Upper lobe of right lung (tissue), 1 donor: ENCODE data around the gene SIX1. TPM values are rescaled to one million over a fixed set of nuclear protein-coding genes. Genes with fewer than 3 reads are reported as not detected.

ENCODE experiments used
- ATAC-seq: fragments of 200-7000 bp; cut with Tn5 transposase; one replicate; pipeline ENCODE4 v1.9.1; 2020; ENCODE audit warnings: mild to moderate bottlenecking, moderate library complexity
- DNase-seq: peaks from one replicate; pipeline ENCODE4 v3.0.0-alpha.2; 2020
- H3K27ac ChIP-seq: fragments of 200-600 bp; one replicate; pipeline ENCODE4 v1.8.0; 2022
- H3K27me3 ChIP-seq: fragments of 200-600 bp; one replicate; pipeline ENCODE4 v1.8.0; 2022; ENCODE audit warnings: mild to moderate bottlenecking
- H3K36me3 ChIP-seq: fragments of 200-600 bp; one replicate; pipeline ENCODE4 v1.8.0; 2022
- H3K4me1 ChIP-seq: fragments of 200-600 bp; one replicate; pipeline ENCODE4 v1.8.0; 2022
- H3K4me3 ChIP-seq: fragments of 200-600 bp; one replicate; pipeline ENCODE4 v1.8.0; 2022; ENCODE audit warnings: mild to moderate bottlenecking
- H3K9me3 ChIP-seq: fragments of 200-600 bp; one replicate; pipeline ENCODE4 v1.8.0; 2022
- intact Hi-C: fragments of 100-400 bp; cut with DNase I; formaldehyde crosslinking; loops from one replicate; pipeline ENCODE4 v1.11.0; 2022
- total RNA-seq: library from RNA; stranded (reverse); fragmentation: NEBNext Ultra II Directional; extraction: Animal tissue kit (Norgen Biotek cat#: 25700); gene quantifications from one replicate; pipeline ENCODE4 v1.2.1, GENCODE V29; 2021
- TF ChIP-seq, protein P1 (sequence below): fragments of 200-600 bp; IDR thresholded peaks from one replicate; pipeline ENCODE4 v1.8.0; 2022; ENCODE audit warnings: antibody characterized with exemption
- donor health status: DM: no; HTN: yes; CAD: no; lungs with severe emphysema.

Gene SIX1
- total RNA-seq, 1 donor from 2014 or later, result 0.14 TPM

DNA sequence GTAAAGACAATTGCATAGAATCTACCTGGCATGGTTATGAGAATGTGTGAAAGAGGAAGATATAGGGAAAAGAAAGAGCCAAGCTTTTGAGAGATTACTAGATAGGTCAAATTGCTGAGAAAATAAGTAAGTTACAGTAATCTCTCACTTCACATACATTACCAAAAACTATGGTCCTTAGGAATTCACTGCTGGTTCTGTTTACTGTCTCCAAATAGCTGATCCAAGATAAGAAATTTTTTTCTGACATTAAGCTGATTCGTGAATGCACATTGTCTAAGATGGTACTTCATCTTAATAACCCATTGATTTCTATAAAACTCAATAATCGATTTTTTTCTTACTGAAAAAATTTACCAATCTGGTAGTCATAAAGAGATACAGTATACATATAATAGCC is 17.4 kb downstream of the SIX1 start:
- TF ChIP-seq, protein P1, sequence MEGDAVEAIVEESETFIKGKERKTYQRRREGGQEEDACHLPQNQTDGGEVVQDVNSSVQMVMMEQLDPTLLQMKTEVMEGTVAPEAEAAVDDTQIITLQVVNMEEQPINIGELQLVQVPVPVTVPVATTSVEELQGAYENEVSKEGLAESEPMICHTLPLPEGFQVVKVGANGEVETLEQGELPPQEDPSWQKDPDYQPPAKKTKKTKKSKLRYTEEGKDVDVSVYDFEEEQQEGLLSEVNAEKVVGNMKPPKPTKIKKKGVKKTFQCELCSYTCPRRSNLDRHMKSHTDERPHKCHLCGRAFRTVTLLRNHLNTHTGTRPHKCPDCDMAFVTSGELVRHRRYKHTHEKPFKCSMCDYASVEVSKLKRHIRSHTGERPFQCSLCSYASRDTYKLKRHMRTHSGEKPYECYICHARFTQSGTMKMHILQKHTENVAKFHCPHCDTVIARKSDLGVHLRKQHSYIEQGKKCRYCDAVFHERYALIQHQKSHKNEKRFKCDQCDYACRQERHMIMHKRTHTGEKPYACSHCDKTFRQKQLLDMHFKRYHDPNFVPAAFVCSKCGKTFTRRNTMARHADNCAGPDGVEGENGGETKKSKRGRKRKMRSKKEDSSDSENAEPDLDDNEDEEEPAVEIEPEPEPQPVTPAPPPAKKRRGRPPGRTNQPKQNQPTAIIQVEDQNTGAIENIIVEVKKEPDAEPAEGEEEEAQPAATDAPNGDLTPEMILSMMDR, result no peak
- Histone ChIP-seq H3K36me3 (no peaks in the 10 kb centered on the region), H3K27me3 (peaks cover 13% of the 10 kb centered on the region), H3K4me1 (no peaks in the 10 kb centered on the region), H3K27ac (no peak overlapping the region), H3K9me3 (no peaks in the 10 kb centered on the region), H3K4me3 (no peak overlapping the region)
- no peak for DNase-seq
- no peak for ATAC-seq
- intact Hi-C loops, result loop anchor here (10.0 kb wide), 1 partner anchor 393 kb away; no protein-coding TSS in a partner anchor

DNA sequence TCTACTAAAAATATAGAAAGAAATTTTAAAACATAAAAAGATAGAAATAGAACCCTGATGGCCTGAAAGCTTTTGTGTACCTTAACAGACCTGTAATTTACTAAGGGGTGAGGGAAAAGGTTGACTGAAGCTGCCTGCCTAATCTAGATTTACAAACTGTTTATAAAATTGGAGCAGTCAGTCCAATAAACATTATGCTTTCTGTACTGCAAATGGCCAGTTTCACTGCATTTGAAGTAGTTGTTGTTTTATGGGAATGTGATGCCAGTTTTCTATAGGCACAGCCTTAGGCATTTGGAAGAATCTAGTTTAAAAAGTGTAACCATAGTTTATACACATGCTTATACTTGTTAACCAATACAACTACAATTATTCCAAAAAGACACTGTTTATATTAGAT is 19.1 kb downstream of the SIX1 start:
- ATAC-seq (no peak), DNase-seq (no peak)
- Histone ChIP-seq H3K9me3 (no peaks in the 10 kb centered on the region), H3K4me1 (no peaks in the 10 kb centered on the region), H3K4me3 (no peak overlapping the region), H3K27ac (no peak overlapping the region), H3K36me3 (no peaks in the 10 kb centered on the region), H3K27me3 (no peaks in the 10 kb centered on the region)
- intact Hi-C loops, result loop anchor here (10.0 kb wide), 1 partner anchor 395 kb away; no protein-coding TSS in a partner anchor
- TF ChIP-seq, protein P1, result no peak

DNA sequence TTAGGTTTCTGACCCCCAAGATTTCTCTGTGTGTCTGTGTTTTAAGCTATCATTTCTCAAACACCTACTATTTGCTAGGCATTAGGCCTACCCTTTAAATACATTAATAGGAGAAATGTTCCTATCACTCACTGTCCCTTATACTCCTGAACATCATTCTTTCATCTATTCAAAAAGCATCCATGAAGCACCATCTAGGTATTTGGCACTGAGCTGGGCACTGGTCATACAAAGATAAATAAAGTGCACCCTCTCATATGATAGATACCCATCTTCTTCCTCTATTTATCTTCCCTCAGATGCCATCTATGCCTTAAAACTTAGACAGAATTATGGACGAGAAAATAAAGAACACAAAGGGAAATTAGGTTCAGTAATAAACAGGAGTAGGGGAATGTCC is 20.4 kb downstream of the SIX1 start:
- H3K9me3 ChIP-seq, result no peaks in the 10 kb centered on the region
- no peaks in the 10 kb centered on the region for H3K4me1 ChIP-seq
- H3K27ac ChIP-seq, result no peak overlapping the region
- no peaks in the 10 kb centered on the region for H3K36me3 ChIP-seq
- intact Hi-C loops, result no loop called here
- H3K27me3 ChIP-seq, result no peaks in the 10 kb centered on the region
- ATAC-seq (no peak), DNase-seq (no peak)
- H3K4me3 ChIP-seq, result no peak overlapping the region
- TF ChIP-seq, protein P1, result no peak

DNA sequence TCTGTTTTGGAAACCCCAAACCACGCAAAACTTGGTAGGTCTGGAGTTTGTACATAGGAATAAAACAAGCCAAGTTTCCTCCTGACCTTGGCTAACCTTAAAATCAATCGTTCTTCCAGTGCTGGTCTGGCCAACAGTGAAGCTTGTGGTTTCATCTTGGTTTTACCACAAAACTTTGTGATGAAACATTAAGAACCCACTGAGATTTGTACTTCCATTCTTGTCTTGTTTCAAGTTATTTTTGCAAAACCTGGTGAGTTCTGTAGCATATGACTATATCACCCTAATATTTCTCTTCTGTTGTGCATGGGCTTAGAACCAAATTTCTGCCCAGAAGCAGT is 26.4 kb downstream of the SIX1 start:
- TF ChIP-seq, protein P1, result no peak
- Histone ChIP-seq H3K4me3 (no peak overlapping the region), H3K4me1 (no peaks in the 10 kb centered on the region), H3K36me3 (no peaks in the 10 kb centered on the region), H3K9me3 (no peaks in the 10 kb centered on the region), H3K27ac (no peak overlapping the region), H3K27me3 (no peaks in the 10 kb centered on the region)
- ATAC-seq (no peak), DNase-seq (no peak)
- intact Hi-C loops, result loop anchor here (5.0 kb wide), 1 partner anchor 629 kb away; no protein-coding TSS in a partner anchor

DNA sequence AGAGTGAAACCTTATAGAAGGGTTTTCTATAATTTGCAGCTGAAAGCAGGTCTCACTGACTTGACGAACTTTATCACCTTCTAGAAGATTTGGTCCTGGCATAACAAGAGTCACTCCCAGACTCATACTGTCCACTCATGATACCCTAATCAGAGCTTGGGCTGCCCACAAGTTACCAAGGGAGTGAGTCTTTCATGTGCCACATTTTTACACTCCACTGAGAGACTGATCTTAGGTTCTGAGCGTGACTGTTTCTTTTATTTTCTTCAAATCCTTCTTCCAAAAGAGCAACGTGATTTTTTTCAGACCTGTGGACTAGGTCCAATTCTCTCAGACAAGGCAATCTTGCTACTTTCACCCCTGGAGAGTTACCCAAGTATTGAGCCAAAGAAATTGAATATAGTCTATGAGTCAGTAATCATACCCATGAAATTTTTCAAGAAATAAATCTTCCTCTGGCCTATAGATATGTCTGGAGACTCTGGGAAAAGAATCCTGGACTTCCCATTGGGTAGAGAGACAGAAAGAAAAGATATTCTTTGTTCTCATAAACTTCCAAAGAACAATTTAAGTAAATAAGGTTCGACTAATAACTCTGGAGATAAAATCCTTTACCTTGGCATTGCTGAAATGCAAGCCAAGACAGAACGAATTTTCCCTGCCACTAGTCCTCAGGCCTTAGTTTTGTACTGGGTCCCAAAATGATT is 26.9 kb downstream of the SIX1 start:
- intact Hi-C loops, result loop anchor here (5.0 kb wide), 1 partner anchor 630 kb away; no protein-coding TSS in a partner anchor
- H3K27me3 ChIP-seq, result no peaks in the 10 kb centered on the region
- H3K36me3 ChIP-seq, result no peaks in the 10 kb centered on the region
- no peaks in the 10 kb centered on the region for H3K9me3 ChIP-seq
- no peak overlapping the region for H3K27ac ChIP-seq
- ATAC-seq (no peak), DNase-seq (no peak)
- TF ChIP-seq, protein P1, result no peak
- no peak overlapping the region for H3K4me3 ChIP-seq
- no peaks in the 10 kb centered on the region for H3K4me1 ChIP-seq
